WTC11 (cell line): ENCODE data around the gene STUM. TPM values are rescaled to one million over a fixed set of nuclear protein-coding genes. Genes with fewer than 3 reads are reported as not detected.

Source experiments
- ATAC-seq: fragments of 200-7000 bp; cut with Tn5 transposase; 2 replicates; pipeline ENCODE4 v1.10.0; 2021; ENCODE audit warnings: mild to moderate bottlenecking, moderate library complexity
- CTCF ChIA-PET: fragments of 300-600 bp; sonication (Branson Sonifier 250); formaldehyde crosslinking; loops from one replicate; lab custom pipeline; 2021; ENCODE audit warnings: antibody characterized with exemption; lab: Charles Lee
- POLR2A ChIA-PET: fragments of 350-600 bp; sonication (Branson Sonifier 250); formaldehyde crosslinking; loops from one replicate; lab custom pipeline; 2021; ENCODE audit warnings: antibody characterized with exemption; lab: Charles Lee
- DNase-seq: peaks from one replicate; pipeline ENCODE4 v3.0.0; 2021; ENCODE audit warnings: low spot score
- H3K27ac Mint-ChIP-seq: 2 replicates; pipeline ENCODE4 v1.8.0; 2021; ENCODE audit warnings: mixed read lengths
- H3K27me3 Mint-ChIP-seq: 2 replicates; pipeline ENCODE4 v1.8.0; 2021; ENCODE audit warnings: low read depth, mild to moderate bottlenecking, moderate library complexity, mixed read lengths
- H3K36me3 Mint-ChIP-seq: 2 replicates; pipeline ENCODE4 v1.8.0; 2021; ENCODE audit warnings: mixed read lengths
- H3K4me1 Mint-ChIP-seq: 2 replicates; pipeline ENCODE4 v1.8.0; 2022; ENCODE audit warnings: mixed read lengths
- H3K4me3 Mint-ChIP-seq: 2 replicates; pipeline ENCODE4 v1.8.0; 2021; ENCODE audit warnings: mild to moderate bottlenecking, moderate library complexity, mixed read lengths
- H3K9me3 Mint-ChIP-seq: 2 replicates; pipeline ENCODE4 v1.8.0; 2021; ENCODE audit warnings: mixed read lengths
- ATF2 ChIP-seq: sonication (generic); formaldehyde crosslinking; IDR thresholded peaks from 2 replicates; pipeline ENCODE4 v1.8.1; 2022; ENCODE audit warnings: low read depth, missing genetic modification reagents, borderline replicate concordance
- E2F1 ChIP-seq: sonication (generic); formaldehyde crosslinking; IDR thresholded peaks from 2 replicates; pipeline ENCODE4 v1.8.0; 2022; ENCODE audit warnings: mild to moderate bottlenecking, missing genetic modification reagents
- E2F5 ChIP-seq: sonication (generic); formaldehyde crosslinking; IDR thresholded peaks from 2 replicates; pipeline ENCODE4 v1.8.1; 2022; ENCODE audit warnings: mild to moderate bottlenecking, moderate library complexity, missing genetic modification reagents
- GABPB1 ChIP-seq: sonication (generic); formaldehyde crosslinking; IDR thresholded peaks from 2 replicates; pipeline ENCODE4 v1.8.1; 2023; ENCODE audit warnings: mild to moderate bottlenecking, missing genetic modification reagents
- HMGXB4 ChIP-seq: sonication (generic); formaldehyde crosslinking; IDR thresholded peaks from 2 replicates; pipeline ENCODE4 v1.8.1; 2023; ENCODE audit warnings: mild to moderate bottlenecking, moderate library complexity, missing genetic modification reagents
- MAX ChIP-seq: sonication (generic); formaldehyde crosslinking; IDR thresholded peaks from 2 replicates; pipeline ENCODE4 v1.8.0; 2022; ENCODE audit warnings: mild to moderate bottlenecking, missing genetic modification reagents
- NR3C1 ChIP-seq: sonication (generic); formaldehyde crosslinking; conservative IDR thresholded peaks from 2 replicates; pipeline ENCODE4 v1.8.1; 2023; ENCODE audit warnings: low read depth, mild to moderate bottlenecking, missing genetic modification reagents
- OVOL2 ChIP-seq: fragments of 250-450 bp; sonication (Bioruptor Pico); IDR thresholded peaks from 2 replicates; pipeline ENCODE4 v1.9.0; 2021; ENCODE audit warnings: mild to moderate bottlenecking, borderline replicate concordance
- PREB ChIP-seq: sonication (generic); formaldehyde crosslinking; IDR thresholded peaks from 2 replicates; pipeline ENCODE4 v1.8.1; 2022; ENCODE audit warnings: mild to moderate bottlenecking, missing genetic modification reagents, moderate library complexity, borderline replicate concordance
- USF2 ChIP-seq: sonication (generic); formaldehyde crosslinking; IDR thresholded peaks from 2 replicates; pipeline ENCODE4 v1.8.1; 2023; ENCODE audit warnings: mild to moderate bottlenecking, missing genetic modification reagents, moderate library complexity
- ZBTB21 ChIP-seq: sonication (generic); formaldehyde crosslinking; IDR thresholded peaks from 2 replicates; pipeline ENCODE4 v1.8.1; 2023; ENCODE audit warnings: mild to moderate bottlenecking, missing genetic modification reagents, borderline replicate concordance
- ZNF263 ChIP-seq: sonication (generic); formaldehyde crosslinking; IDR thresholded peaks from 2 replicates; pipeline ENCODE4 v1.8.1; 2022; ENCODE audit warnings: low read depth, mild to moderate bottlenecking, moderate library complexity, missing genetic modification reagents
- ZNF281 ChIP-seq: sonication (generic); formaldehyde crosslinking; IDR thresholded peaks from 2 replicates; pipeline ENCODE4 v1.8.0; 2023; ENCODE audit warnings: mild to moderate bottlenecking, missing genetic modification reagents
- ZNF317 ChIP-seq: sonication (generic); formaldehyde crosslinking; IDR thresholded peaks from 2 replicates; pipeline ENCODE4 v1.8.1; 2023; ENCODE audit warnings: low read depth, mild to moderate bottlenecking, moderate library complexity, missing genetic modification reagents, borderline replicate concordance
- total RNA-seq: library from RNA; stranded (reverse); gene quantifications from 3 replicates; pipeline ENCODE4 v1.2.3, GENCODE V29; 2021

STUM gene
- total RNA-seq, 1 experiment from 2014 or later, result 2.5 TPM

GRCh38 chr1:226580625-226581270, 32.2 kb downstream of the STUM start:
- no peak for DNase-seq
- Mint-ChIP-seq H3K27ac (no peak overlapping the region), H3K27me3 (no peaks in the 10 kb centered on the region), H3K4me3 (no peak overlapping the region), H3K9me3 (peaks cover 4% of the 10 kb centered on the region; the same call in 1 of the 2 replicates), H3K36me3 (no peaks in the 10 kb centered on the region), H3K4me1 (no peaks in the 10 kb centered on the region)
- TF ChIP-seq ZNF281 (CRISPR knock-in tag), result no peak
- TF ChIP-seq PREB (CRISPR knock-in tag), result no peak
- no peak for TF ChIP-seq E2F5
- no peak for TF ChIP-seq OVOL2 (CRISPR knock-in tag)
- ChIA-PET CTCF (interaction anchor here (0.9 to 2.0 kb wide), 6 partner anchors 10 to 173 kb away, joined by 3 to 8 read pairs (median 4); partner anchors contain the start of gene PARP1), POLR2A (no interaction called here)
- no peak for ATAC-seq

GRCh38 chr1:226581650-226582330, 33.2 kb downstream of the STUM start:
- Mint-ChIP-seq H3K9me3 (peaks cover 4% of the 10 kb centered on the region; the same call in 1 of the 2 replicates), H3K4me1 (no peaks in the 10 kb centered on the region), H3K27ac (no peak overlapping the region), H3K27me3 (no peaks in the 10 kb centered on the region), H3K4me3 (no peak overlapping the region), H3K36me3 (no peaks in the 10 kb centered on the region)
- no peak for TF ChIP-seq NR3C1 (CRISPR knock-in tag)
- no peak for TF ChIP-seq MAX
- TF ChIP-seq HMGXB4 (CRISPR knock-in tag), result no peak
- ChIA-PET POLR2A (no interaction called here), CTCF (interaction anchor here (0.5 to 2.0 kb wide), 5 partner anchors 11 to 34 kb away, joined by 3 to 8 read pairs (median 4); no protein-coding TSS in a partner anchor)
- DNase-seq (no peak), ATAC-seq (no peak)

GRCh38 chr1:226582966-226583365, 34.4 kb downstream of the STUM start:
- no peak overlapping the region for H3K4me3 Mint-ChIP-seq
- no peaks in the 10 kb centered on the region for H3K27me3 Mint-ChIP-seq
- DNase-seq, result no peak
- peaks cover 4% of the 10 kb centered on the region; the same call in 1 of the 2 replicates for H3K9me3 Mint-ChIP-seq
- ATAC-seq, result no peak
- H3K36me3 Mint-ChIP-seq, result no peaks in the 10 kb centered on the region
- no peak overlapping the region for H3K27ac Mint-ChIP-seq
- no peaks in the 10 kb centered on the region for H3K4me1 Mint-ChIP-seq
- CTCF ChIA-PET, result interaction anchor here (0.7 kb wide), 1 partner anchor 25 kb away, joined by 4 read pairs; no protein-coding TSS in a partner anchor
- TF ChIP-seq E2F1 (CRISPR knock-in tag) (no peak), ZNF317 (CRISPR knock-in tag) (no peak), ZNF263 (no peak), GABPB1 (CRISPR knock-in tag) (no peak), OVOL2 (CRISPR knock-in tag) (no peak), ZBTB21 (CRISPR knock-in tag) (no peak), ATF2 (no peak), HMGXB4 (CRISPR knock-in tag) (no peak), USF2 (CRISPR knock-in tag) (no peak)
- POLR2A ChIA-PET, result no interaction called here
